Small intestine (tissue), 7 donors: ENCODE results near the gene RFC2. TPM values are rescaled to one million over a fixed set of nuclear protein-coding genes. Genes with fewer than 3 reads are reported as not detected.
"Not testable (repeated sequence)": the region's sequence is repeated elsewhere in the genome, so short reads cannot be mapped to it uniquely, and the experiment has no call there.

ENCODE experiments used
- DNase-seq, 2 donors: peaks; one replicate each; pipeline versions ENCODE4 v3.0.0 to v3.0.0-alpha.2; 2013
- FAIRE-seq: peaks from 2 replicates; lab custom pipeline; 2012; peaks lifted over from hg19 to GRCh38; lab: Jason Lieb, UNC
- H3K27ac ChIP-seq, 3 donors: one replicate each; pipeline ENCODE4 v1.5.1; 2013; ENCODE audit warnings: low read length in 2 of 3, mild to moderate bottlenecking in 2 of 3, control low read depth in 1 of 3, inconsistent platforms in 1 of 3, low read depth in 1 of 3, moderate library complexity in 1 of 3
- H3K27me3 ChIP-seq, 3 donors: one replicate each; pipeline ENCODE4 v1.6.1; 2013; ENCODE audit warnings: low read length in 3 of 3, inconsistent platforms in 1 of 3; ENCODE audit not compliant: control insufficient read depth in 3 of 3, insufficient read depth in 3 of 3
- H3K36me3 ChIP-seq, 3 donors: one replicate each; pipeline ENCODE4 v1.6.1; 2013; ENCODE audit warnings: low read length in 3 of 3, inconsistent platforms in 1 of 3, low read depth in 1 of 3, mild to moderate bottlenecking in 1 of 3, moderate library complexity in 1 of 3; ENCODE audit not compliant: control insufficient read depth in 3 of 3, insufficient read depth in 2 of 3
- H3K4me1 ChIP-seq, 3 donors: one replicate each; pipeline ENCODE4 v1.6.1; 2013; ENCODE audit warnings: low read length in 2 of 3, inconsistent platforms in 1 of 3, low read depth in 1 of 3, mild to moderate bottlenecking in 1 of 3, moderate library complexity in 1 of 3; ENCODE audit not compliant: control insufficient read depth in 3 of 3, insufficient read depth in 2 of 3
- H3K4me3 ChIP-seq, 3 donors: one replicate each; pipeline ENCODE4 v1.5.1; 2013; ENCODE audit warnings: low read length in 3 of 3, control low read depth in 1 of 3, inconsistent platforms in 1 of 3, low read depth in 1 of 3, mild to moderate bottlenecking in 1 of 3, moderate library complexity in 1 of 3
- H3K9me3 ChIP-seq, 2 donors: one replicate each; pipeline ENCODE4 v1.6.1; 2013; ENCODE audit warnings: low read depth in 1 of 2, low read length in 1 of 2; ENCODE audit not compliant: control insufficient read depth in 2 of 2, insufficient read depth in 1 of 2
- WGBS, 3 donors: extraction: QIAGEN DNeasy Blood & Tissue Kit; methylation state at CpG; one replicate each; pipeline ENCODE4 v1.1.7; 2013; 5-methylcytosine and 5-hydroxymethylcytosine counted together
- polyA plus RNA-seq, 4 donors: library from polyadenylated mRNA; stranded (reverse) in 3 of 4; unstranded in 1 of 4; fragments of 200-250 nt in 3 of 4; fragments of 120-200 nt in 1 of 4; gene quantifications; one replicate each; pipeline versions ENCODE4 v1.2.1 to v1.2.3, GENCODE V29; 2013
- donor health status: healthy with polysubstance abuse.
- donor health status: control.
- donor health status: control.
- donor health status: Bipolar disorder and iron deficiency.
- donor health status: healthy.

RFC2 gene
- polyA plus RNA-seq, 4 donors = 5.4 to 27.8 (median 19.6) TPM

DNA sequence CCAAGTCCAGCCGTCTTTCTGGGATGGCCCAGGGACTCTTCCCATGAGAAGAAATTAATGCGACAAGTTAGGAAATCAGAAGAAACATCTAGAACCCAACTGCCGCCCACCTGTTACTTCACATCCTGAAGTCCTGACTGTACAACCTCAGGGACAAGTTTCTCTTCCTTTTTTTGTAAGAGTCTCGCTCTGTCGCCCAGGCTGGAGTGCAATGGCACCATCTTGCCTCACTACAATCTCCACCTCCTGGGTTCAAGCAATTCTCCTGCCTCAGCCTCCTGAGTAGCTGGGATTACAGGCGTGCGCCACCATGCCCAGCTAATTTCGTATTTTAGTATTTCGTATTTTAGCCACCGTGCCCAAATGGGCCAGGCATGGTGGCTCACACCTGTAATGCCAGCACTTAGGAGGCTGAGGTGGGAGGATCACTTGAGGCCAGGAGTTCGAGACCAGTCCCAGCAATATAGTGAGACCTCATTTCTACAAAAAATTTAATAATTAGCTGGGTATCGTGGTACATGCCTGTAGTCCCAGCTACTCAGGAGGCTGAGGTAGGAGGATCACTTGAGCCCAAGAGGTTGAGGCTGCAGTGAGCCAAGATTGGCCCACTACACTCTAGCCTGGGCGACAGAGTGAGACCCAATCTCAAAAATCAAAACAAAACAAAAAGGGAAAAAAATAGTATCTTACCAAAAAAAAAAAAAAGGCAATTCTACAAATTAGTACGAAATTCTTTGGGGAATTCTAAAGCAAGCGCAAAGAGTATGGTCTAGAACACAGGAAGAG is 23.6 kb downstream of the RFC2 start:
- Histone ChIP-seq H3K4me1 (no peaks in the 10 kb centered on the region), H3K9me3 (no peaks in the 10 kb centered on the region), H3K4me3 (no peak overlapping the region), H3K27ac (peak overlapping the region in 1 of 3 donors; percentile 34), H3K36me3 (peaks cover 0 to 49% (median 0%) of the 10 kb centered on the region in 3 donors), H3K27me3 (no peaks in the 10 kb centered on the region)
- WGBS, 3 donors = 88 to 96% (median 91%) methylated on average over 15 of the region's 15 CpGs
- DNase-seq = no peak
- no peak for FAIRE-seq

DNA sequence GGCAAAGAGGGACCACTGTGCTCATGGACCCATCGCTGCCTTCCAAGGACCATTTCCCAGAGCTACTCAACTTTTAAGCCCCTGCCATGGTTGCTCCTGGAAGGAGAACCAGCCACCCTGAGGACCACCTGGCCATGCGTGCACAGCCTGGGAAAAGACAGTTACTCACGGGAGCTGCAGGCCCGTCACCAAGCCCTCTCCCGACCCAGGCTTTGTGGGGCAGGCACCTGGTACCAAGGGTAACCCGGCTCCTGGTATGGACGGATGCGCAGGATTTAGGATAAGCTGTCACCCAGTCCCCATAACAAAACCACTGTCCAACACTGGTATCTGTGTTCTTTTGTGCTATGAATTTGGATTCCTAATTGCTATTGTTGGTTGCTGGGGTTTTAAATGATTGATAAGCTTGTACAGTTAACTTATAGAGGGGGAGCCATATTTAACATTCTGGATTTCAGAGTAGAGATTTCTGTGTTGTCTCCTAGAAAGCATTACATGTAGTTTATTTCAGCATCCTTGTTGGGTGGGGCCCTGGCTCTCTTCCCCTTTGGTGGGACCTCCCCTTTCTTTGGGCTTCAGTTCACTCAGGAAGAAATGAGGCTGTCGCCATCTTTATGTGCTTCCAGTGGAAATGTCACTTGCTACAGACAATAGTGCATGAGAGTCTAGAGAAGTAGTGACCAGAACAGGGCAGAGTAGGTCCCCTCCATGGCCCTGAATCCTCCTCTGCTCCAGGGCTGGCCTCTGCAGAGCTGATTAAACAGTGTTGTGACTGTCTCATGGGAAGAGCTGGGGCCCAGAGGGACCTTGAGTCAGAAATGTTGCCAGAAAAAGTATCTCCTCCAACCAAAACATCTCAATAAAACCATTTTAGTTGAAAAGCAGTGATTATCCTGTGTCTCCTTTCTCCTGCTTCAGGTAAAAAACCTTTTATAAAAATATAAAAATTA is 25.0 kb downstream of the RFC2 start:
- no peaks in the 10 kb centered on the region for H3K9me3 ChIP-seq
- no peak overlapping the region for H3K27ac ChIP-seq
- no peak for FAIRE-seq
- DNase-seq = no peak
- no peaks in the 10 kb centered on the region for H3K4me1 ChIP-seq
- H3K4me3 ChIP-seq = no peak overlapping the region
- peaks cover 0 to 52% (median 0%) of the 10 kb centered on the region in 3 donors for H3K36me3 ChIP-seq
- WGBS, 3 donors = 94 to 97% (median 95%) methylated on average over 9 of the region's 9 CpGs
- H3K27me3 ChIP-seq = no peaks in the 10 kb centered on the region

- no peak for FAIRE-seq
- no peaks in the 10 kb centered on the region for H3K4me1 ChIP-seq
- WGBS, 3 donors = 77 to 89% (median 86%) methylated on average over 5 of the region's 5 CpGs
- no peaks in the 10 kb centered on the region for H3K27me3 ChIP-seq
- peaks cover 0 to 45% (median 0%) of the 10 kb centered on the region in 3 donors for H3K36me3 ChIP-seq
- no peaks in the 10 kb centered on the region for H3K9me3 ChIP-seq
- no peak overlapping the region for H3K27ac ChIP-seq
- H3K4me3 ChIP-seq = no peak overlapping the region
- no peak for DNase-seq
Measured at GRCh38 chr7:74226633-74227032, 27.6 kb downstream of the RFC2 start.

DNA sequence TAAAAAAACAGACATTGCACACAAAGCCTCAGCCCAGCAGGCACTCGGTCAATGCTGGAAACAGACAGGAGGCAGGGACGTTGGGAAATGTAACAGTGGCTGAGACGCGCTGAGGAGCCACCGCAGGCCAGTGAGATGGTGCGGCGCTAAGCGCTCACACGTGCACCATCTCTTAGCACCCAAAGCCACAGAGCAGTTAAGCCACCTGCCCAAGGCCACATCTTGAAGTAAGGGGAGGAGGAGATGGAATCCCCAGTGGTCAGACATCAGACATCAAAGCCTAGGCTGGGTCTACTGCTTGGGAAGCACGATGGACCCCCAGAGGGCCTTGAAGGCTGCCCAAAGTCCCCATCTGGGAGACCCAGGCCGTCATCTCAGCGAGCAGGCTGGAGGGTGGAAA is 28.8 kb downstream of the RFC2 start:
- 87 to 97% (median 96%) methylated on average over 12 of the region's 12 CpGs for WGBS, 3 donors
- no peak overlapping the region for H3K4me3 ChIP-seq
- no peak for DNase-seq
- peaks cover 0 to 36% (median 0%) of the 10 kb centered on the region in 3 donors for H3K36me3 ChIP-seq
- no peaks in the 10 kb centered on the region for H3K27me3 ChIP-seq
- no peaks in the 10 kb centered on the region for H3K4me1 ChIP-seq
- no peaks in the 10 kb centered on the region for H3K9me3 ChIP-seq
- H3K27ac ChIP-seq = no peak overlapping the region
- FAIRE-seq = no peak

GRCh38 chr7:74224907-74225306 is 29.3 kb downstream of the RFC2 start:
- H3K27me3 ChIP-seq, H3K9me3 ChIP-seq, H3K4me1 ChIP-seq, H3K27ac ChIP-seq, DNase-seq, FAIRE-seq, H3K4me3 ChIP-seq: not testable (repeated sequence)
- peaks cover 0 to 33% (median 0%) of the 10 kb centered on the region in 3 donors for H3K36me3 ChIP-seq
- 95 to 97% (median 96%) methylated on average over 13 of the region's 13 CpGs for WGBS, 3 donors

DNA sequence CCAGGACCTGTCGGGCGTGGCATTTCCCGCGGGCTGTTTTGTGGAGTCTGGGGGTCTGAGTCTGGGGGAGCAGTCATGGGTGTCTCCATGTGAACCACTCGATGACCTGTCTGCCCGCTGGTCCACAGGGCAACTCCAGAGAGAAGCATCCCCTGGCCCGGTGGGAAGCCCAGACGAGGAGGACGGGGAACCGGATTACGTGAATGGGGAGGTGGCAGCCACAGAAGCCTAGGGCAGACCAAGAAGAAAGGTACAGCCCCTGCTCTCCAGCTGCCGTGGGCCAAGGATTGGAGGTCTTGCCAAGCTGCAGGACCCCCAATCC is 29.7 kb downstream of the RFC2 start:
- H3K36me3 ChIP-seq = peaks cover 0 to 32% (median 0%) of the 10 kb centered on the region in 3 donors
- no peak for DNase-seq
- WGBS, 3 donors = 56 to 85% (median 68%) methylated on average over 12 of the region's 12 CpGs
- H3K4me1 ChIP-seq = no peaks in the 10 kb centered on the region
- H3K27me3 ChIP-seq = no peaks in the 10 kb centered on the region
- no peak for FAIRE-seq
- no peak overlapping the region for H3K4me3 ChIP-seq
- H3K9me3 ChIP-seq = no peaks in the 10 kb centered on the region
- H3K27ac ChIP-seq = no peak overlapping the region

DNA sequence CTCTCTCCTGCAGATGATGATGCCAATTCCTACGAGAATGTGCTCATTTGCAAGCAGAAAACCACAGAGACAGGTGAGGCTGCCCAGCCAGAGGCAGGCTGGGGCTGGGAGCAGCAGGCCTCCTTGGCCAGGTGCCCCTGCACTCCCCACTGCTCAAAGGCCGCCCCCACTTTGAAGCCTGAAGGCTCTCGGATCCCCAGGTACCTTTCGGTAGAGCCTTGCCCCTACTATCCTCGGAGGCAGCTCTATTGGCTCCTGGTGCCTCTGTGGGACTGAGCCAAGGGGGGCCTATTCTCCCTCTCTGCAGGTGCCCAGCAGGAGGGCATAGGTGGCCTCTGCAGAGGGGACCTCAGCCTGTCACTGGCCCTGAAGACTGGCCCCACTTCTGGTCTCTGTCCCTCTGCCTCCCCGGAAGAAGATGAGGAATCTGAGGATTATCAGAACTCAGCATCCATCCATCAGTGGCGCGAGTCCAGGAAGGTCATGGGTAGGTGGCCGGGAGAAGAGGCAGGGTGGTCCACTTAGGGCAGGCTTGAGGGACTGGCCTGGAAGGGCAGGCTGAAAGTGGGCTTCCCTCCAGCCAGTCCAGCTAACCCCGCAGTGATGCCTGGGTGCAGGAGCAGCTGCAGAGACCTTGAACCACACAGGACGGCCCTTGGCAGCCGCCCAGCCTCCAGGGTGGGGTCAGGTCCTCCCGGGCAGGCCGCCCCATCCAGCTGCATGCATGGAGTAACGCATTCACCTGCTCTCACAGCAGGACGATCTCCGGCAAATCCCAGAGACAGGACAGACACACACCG is 30.3 kb downstream of the RFC2 start:
- no peaks in the 10 kb centered on the region for H3K27me3 ChIP-seq
- peaks cover 0 to 26% (median 0%) of the 10 kb centered on the region in 3 donors for H3K36me3 ChIP-seq
- peak in 1 of 2 donors; percentile 15 for DNase-seq
- no peaks in the 10 kb centered on the region for H3K4me1 ChIP-seq
- no peak overlapping the region for H3K27ac ChIP-seq
- H3K9me3 ChIP-seq = no peaks in the 10 kb centered on the region
- no peak for FAIRE-seq
- WGBS, 3 donors = 32 to 64% (median 52%) methylated on average over 17 to 18 of the region's 18 CpGs
- no peak overlapping the region for H3K4me3 ChIP-seq
